ENCODE results near the gene NRXN3.

DNA sequence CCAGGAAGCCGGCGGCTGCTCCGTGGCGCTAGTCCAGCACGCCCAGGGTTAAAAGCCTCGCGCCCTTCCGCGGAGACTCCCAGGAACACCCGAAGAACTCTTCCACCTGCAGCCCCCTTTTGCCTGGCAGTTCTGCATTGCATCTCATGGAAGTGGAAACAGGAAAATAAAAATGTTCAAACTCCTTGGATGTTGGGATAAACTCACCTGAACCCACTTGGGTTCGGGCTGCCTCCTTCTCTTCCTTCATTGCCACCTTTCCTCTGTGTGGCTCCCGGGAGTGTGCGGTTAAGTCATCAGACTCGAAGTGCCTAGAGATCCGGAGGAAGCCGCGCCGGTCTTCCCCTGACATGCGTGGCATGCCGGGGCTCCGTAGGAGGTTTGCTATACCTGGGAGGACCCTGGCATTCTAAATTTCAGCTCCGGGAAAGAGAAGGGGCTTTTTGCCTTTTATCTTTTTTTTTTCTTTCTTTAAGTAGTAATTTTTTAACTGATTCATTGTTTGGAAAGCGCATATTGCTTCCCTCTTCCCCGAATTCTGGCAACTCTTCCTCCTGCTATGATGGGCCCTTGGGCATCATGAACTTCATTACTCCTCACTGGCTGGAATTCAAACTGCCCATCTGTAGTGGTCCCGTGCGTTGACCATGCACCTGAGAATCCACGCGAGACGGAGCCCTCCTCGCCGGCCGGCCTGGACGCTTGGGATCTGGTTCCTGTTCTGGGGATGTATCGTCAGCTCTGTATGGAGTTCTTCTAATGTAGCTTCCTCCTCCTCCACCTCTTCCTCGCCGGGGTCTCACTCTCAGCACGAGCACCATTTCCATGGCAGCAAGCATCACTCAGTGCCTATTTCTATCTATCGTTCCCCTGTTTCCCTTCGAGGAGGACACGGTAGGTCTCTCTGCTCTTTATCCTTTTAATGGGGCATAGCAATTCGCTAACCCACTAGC is 1109.7 kb downstream of the NRXN3 start:
- TF ChIP-seq, protein P1, sequence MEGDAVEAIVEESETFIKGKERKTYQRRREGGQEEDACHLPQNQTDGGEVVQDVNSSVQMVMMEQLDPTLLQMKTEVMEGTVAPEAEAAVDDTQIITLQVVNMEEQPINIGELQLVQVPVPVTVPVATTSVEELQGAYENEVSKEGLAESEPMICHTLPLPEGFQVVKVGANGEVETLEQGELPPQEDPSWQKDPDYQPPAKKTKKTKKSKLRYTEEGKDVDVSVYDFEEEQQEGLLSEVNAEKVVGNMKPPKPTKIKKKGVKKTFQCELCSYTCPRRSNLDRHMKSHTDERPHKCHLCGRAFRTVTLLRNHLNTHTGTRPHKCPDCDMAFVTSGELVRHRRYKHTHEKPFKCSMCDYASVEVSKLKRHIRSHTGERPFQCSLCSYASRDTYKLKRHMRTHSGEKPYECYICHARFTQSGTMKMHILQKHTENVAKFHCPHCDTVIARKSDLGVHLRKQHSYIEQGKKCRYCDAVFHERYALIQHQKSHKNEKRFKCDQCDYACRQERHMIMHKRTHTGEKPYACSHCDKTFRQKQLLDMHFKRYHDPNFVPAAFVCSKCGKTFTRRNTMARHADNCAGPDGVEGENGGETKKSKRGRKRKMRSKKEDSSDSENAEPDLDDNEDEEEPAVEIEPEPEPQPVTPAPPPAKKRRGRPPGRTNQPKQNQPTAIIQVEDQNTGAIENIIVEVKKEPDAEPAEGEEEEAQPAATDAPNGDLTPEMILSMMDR (tag by site-specific recombination; IDR thresholded peaks at IDR 0.05), result no peak
- TF ChIP-seq, protein P2, sequence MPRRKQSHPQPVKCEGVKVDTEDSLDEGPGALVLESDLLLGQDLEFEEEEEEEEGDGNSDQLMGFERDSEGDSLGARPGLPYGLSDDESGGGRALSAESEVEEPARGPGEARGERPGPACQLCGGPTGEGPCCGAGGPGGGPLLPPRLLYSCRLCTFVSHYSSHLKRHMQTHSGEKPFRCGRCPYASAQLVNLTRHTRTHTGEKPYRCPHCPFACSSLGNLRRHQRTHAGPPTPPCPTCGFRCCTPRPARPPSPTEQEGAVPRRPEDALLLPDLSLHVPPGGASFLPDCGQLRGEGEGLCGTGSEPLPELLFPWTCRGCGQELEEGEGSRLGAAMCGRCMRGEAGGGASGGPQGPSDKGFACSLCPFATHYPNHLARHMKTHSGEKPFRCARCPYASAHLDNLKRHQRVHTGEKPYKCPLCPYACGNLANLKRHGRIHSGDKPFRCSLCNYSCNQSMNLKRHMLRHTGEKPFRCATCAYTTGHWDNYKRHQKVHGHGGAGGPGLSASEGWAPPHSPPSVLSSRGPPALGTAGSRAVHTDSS (tag by site-specific recombination; IDR thresholded peaks at IDR 0.05), result peak; percentile 52; the same call in 1 of the 2 replicates
